Fibroblast of mammary gland (primary cell): ENCODE measurements around the gene SMARCC1.
A peak's percentile ranks its signal among the peaks of the same experiment; 100 is the strongest.

ENCODE experiments used
- DNase-seq: peaks from one replicate; pipeline ENCODE4 v3.0.0-alpha.2; 2010; ENCODE audit warnings: low read depth
- H3K4me3 ChIP-seq: 2 replicates; pipeline ENCODE4 v1.5.1; 2011; ENCODE audit warnings: low read depth, mild to moderate bottlenecking, low read length, moderate library complexity; ENCODE audit not compliant: control insufficient read depth
- CTCF ChIP-seq: conservative IDR thresholded peaks from 2 replicates; pipeline ENCODE4 v1.5.1; 2011; ENCODE audit warnings: low read depth, low read length, inconsistent platforms; ENCODE audit not compliant: control insufficient read depth, insufficient read depth

Gene SMARCC1

GRCh38 chr3:47678446-47679338, 103.0 kb downstream of the SMARCC1 start:
- DNase-seq = no peak
- no peak overlapping the region for H3K4me3 ChIP-seq
- TF ChIP-seq CTCF = no peak

DNA sequence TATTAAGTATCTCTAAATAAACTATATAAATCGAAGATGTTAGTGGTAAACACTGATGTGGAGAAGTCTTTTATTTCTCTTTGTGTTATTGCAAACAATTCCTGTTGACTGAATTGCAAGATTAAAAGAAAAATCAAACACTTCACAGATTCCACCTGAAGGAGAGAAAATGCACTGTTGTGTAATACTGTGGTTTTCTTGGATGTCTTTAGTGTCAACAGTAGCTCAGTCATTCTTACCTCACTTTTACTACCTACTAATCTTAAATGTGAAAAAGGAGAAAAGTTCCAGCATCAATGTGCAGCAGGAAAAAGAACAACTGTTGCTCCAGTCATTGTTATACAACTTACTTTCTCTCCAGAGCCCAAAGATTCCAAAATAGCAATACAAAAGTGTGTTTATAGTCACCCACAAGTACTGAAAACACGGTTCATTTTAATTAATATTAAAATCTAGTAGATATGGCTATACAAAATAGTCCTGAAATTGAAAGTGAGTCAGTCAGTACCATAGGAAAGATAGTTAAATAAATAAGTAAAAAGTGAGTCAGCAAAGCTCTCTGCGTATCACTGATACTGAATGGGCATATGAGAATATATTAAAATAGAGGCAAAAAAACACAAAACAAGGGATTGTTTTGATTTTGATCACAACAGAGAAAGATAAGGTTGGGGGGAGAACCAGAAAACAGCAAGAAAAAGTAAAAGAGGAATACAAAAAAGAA, 112.5 kb downstream of the SMARCC1 start:
- peak; percentile 30 for DNase-seq
- no peak overlapping the region for H3K4me3 ChIP-seq
- no peak for TF ChIP-seq CTCF

DNA sequence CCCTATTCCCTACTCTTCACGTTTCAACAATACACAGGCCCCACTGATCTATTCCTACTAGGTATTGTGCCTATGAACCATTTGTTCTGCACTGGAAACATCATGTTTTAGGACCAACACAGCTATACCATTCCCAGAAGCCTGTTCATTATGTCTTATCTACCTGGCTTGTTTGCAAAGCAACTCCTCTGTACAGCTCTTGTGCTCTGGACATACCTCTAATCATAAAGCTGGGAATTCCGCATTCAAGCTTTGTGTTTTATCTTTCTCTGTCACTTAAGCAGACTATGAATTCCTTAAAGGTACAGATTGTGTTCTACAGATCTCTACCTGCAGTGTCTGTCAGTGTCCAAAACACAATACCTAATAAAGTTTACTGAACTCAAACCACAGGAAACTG, 115.6 kb downstream of the SMARCC1 start:
- no peak for DNase-seq
- no peak overlapping the region for H3K4me3 ChIP-seq
- no peak for TF ChIP-seq CTCF

DNA sequence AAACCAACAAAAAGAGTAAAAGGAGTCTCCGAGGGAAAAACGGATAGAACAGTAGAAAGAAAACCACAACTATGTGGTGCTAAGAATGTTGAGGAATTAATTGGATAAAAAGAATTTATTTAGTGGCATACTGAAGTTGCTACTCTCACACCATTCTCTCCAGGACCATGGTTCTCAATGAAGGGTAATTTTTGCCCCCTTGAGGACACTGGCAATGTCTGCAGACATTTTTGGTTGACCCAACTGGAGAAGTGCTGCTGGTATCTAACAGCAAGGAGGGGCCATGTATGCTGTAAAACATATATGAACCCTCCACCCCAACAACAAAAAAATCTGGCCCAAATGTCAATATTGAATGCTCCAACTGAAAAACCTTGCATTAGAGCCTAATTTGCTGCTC, 117.2 kb downstream of the SMARCC1 start:
- DNase-seq = peak; percentile 25
- TF ChIP-seq CTCF = peak; percentile 28
- no peak overlapping the region for H3K4me3 ChIP-seq

DNA sequence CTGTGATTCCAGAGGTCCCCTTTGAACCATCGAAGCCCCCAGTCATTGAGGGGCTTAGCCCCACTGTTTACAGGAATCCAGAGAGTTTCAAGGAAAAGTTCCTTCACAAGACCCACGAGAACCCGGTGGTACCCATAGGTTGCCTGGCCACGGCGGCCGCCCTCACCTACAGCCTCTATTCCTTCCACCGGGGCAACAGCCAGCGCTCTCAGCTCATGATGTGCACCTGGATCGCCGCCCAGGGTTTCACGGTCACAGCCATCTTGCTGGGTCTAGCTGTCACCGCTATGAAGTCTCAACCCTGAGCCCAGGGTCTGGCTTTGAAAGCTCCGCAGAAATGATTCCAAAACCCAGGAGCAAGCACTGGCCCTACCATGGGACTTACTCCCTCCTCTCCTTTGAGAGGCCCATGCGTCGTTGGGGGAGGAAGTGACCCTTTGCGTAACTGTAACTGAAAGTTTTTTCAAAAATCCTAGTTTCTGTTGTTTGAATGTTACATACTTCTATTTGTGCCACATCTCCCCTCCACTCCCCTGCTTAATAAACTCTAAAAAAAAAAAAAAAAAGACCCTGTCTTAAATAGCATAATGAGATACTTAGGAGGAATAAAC, 118.0 kb downstream of the SMARCC1 start:
- no peak for TF ChIP-seq CTCF
- DNase-seq = no peak
- H3K4me3 ChIP-seq = no peak overlapping the region

- peak; percentile 83 for DNase-seq
Observed at GRCh38 chr3:47661121-47661752, 120.5 kb downstream of the SMARCC1 start.

More at GRCh38 chr3:47661121-47661752, 120.5 kb downstream of the SMARCC1 start:
- no peak overlapping the region for H3K4me3 ChIP-seq
- no peak for TF ChIP-seq CTCF
